CD8-positive, alpha-beta memory T cell (primary cell): Measurements from ENCODE around the gene ACTA2. TPM values are rescaled to one million over a fixed set of nuclear protein-coding genes. Genes with fewer than 3 reads are reported as not detected.

Source experiments
- CTCF ChIA-PET: fragments of 350-600 bp; sonication (Branson Sonifier 250); formaldehyde crosslinking; loops from one replicate; lab custom pipeline; 2021; ENCODE audit warnings: antibody characterized with exemption; lab: Charles Lee
- POLR2A ChIA-PET: fragments of 350-600 bp; sonication (Branson Sonifier 250); formaldehyde crosslinking; loops from one replicate; lab custom pipeline; 2021; ENCODE audit warnings: antibody characterized with exemption; lab: Charles Lee
- DNase-seq, 5 donors: peaks; one replicate each; pipeline versions ENCODE4 v3.0.0 to v3.0.0-alpha.2; 2020 to 2022; ENCODE audit warnings: mixed read lengths in 1 of 5
- H3K27ac ChIP-seq: one replicate; pipeline ENCODE4 v1.7.0; 2013; ENCODE audit warnings: low read depth, mild to moderate bottlenecking, low read length, moderate library complexity
- H3K27me3 ChIP-seq: 2 replicates; pipeline ENCODE4 v1.7.0; 2013; ENCODE audit warnings: low read length, mild to moderate bottlenecking; ENCODE audit not compliant: insufficient read depth, poor library complexity, severe bottlenecking
- H3K36me3 ChIP-seq: 2 replicates; pipeline ENCODE4 v1.7.0; 2013; ENCODE audit warnings: mild to moderate bottlenecking, low read length, moderate library complexity; ENCODE audit not compliant: insufficient read depth
- H3K4me1 ChIP-seq: 2 replicates; pipeline ENCODE4 v1.7.0; 2013; ENCODE audit warnings: mild to moderate bottlenecking, low read length, moderate library complexity; ENCODE audit not compliant: insufficient read depth
- H3K4me3 ChIP-seq: 2 replicates; pipeline ENCODE4 v1.7.0; 2013; ENCODE audit warnings: mild to moderate bottlenecking, low read length
- H3K9me3 ChIP-seq: 2 replicates; pipeline ENCODE4 v1.7.0; 2013; ENCODE audit warnings: mild to moderate bottlenecking, low read length
- H3K27ac Mint-ChIP-seq, 8 donors: one replicate each; pipeline ENCODE4 v1.8.0; 2020 to 2021; ENCODE audit warnings: mixed read lengths in 8 of 8, mild to moderate bottlenecking in 6 of 8, inconsistent platforms in 3 of 8, moderate library complexity in 3 of 8
- H3K27me3 Mint-ChIP-seq, 2 donors: one replicate each; pipeline ENCODE4 v1.8.0; 2020 to 2021; ENCODE audit warnings: mixed read lengths in 2 of 2, mild to moderate bottlenecking in 1 of 2, moderate library complexity in 1 of 2
- H3K36me3 Mint-ChIP-seq, 3 donors: one replicate each; pipeline ENCODE4 v1.8.0; 2020 to 2021; ENCODE audit warnings: mixed read lengths in 3 of 3, inconsistent platforms in 1 of 3, mild to moderate bottlenecking in 1 of 3
- H3K4me1 Mint-ChIP-seq, 3 donors: one replicate each; pipeline ENCODE4 v1.8.0; 2020 to 2021; ENCODE audit warnings: mixed read lengths in 3 of 3, inconsistent platforms in 1 of 3, mild to moderate bottlenecking in 1 of 3
- H3K4me3 Mint-ChIP-seq, 7 donors: one replicate each; pipeline ENCODE4 v1.8.0; 2020 to 2021; ENCODE audit warnings: mixed read lengths in 7 of 7, mild to moderate bottlenecking in 6 of 7, moderate library complexity in 4 of 7, inconsistent platforms in 2 of 7
- H3K9me3 Mint-ChIP-seq, 5 donors: one replicate each; pipeline ENCODE4 v1.8.0; 2020 to 2022; ENCODE audit warnings: mixed read lengths in 5 of 5, mild to moderate bottlenecking in 3 of 5, moderate library complexity in 2 of 5, inconsistent platforms in 1 of 5
- polyA plus RNA-seq: library from polyadenylated mRNA; unstranded; fragments of 300-500 nt; fragmentation: Illumina TruSeq; gene quantifications from one replicate; pipeline ENCODE4 v1.2.3, GENCODE V29; 2021
- total RNA-seq, 2 experiments: library from RNA; stranded (reverse); gene quantifications; one replicate each; pipeline ENCODE4 v1.2.3, GENCODE V29; 2021

ACTA2 gene
- total and polyA plus RNA-seq, 3 experiments from 2014 or later, result 24.4 to 37.1 (median 35.0) TPM

DNA sequence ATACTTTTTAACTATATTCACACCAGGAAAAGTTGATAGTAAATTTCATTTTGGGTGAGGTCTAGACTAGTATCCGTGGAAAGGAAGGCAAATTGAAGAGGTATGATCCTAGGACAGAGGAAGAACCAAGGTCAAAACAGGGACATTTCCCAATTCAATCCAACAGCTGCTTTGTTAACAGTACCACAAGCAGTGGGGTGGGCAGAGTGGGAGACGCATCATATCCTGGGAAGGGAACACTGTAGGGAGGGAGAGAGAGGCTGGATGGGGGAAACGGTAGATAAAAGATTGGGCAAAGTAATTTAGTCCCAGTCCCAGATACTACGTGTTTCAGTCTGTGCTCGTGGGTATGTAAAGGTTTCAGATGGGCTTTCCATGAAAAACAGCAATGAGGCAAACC lies 28.9 kb upstream of the ACTA2 start:
- no peak overlapping the region for H3K27ac ChIP-seq
- H3K4me1 ChIP-seq, result peaks cover under 1% of the 10 kb centered on the region
- Mint-ChIP-seq H3K36me3 (peaks cover 0 to 5% (median 0%) of the 10 kb centered on the region in 3 donors), H3K4me1 (peaks cover 12 to 27% (median 23%) of the 10 kb centered on the region in 3 donors), H3K27ac (peak overlapping the region in 1 of 8 donors; percentile 1), H3K4me3 (no peak overlapping the region), H3K9me3 (peaks cover 1 to 4% (median 2%) of the 10 kb centered on the region in 5 donors), H3K27me3 (no peaks in the 10 kb centered on the region)
- DNase-seq, result no peak
- H3K27me3 ChIP-seq, result no peaks in the 10 kb centered on the region
- POLR2A ChIA-PET, result no interaction called here
- H3K36me3 ChIP-seq, result no peaks in the 10 kb centered on the region
- peaks cover 3% of the 10 kb centered on the region for H3K9me3 ChIP-seq
- no peak overlapping the region for H3K4me3 ChIP-seq
- CTCF ChIA-PET, result no interaction called here

DNA sequence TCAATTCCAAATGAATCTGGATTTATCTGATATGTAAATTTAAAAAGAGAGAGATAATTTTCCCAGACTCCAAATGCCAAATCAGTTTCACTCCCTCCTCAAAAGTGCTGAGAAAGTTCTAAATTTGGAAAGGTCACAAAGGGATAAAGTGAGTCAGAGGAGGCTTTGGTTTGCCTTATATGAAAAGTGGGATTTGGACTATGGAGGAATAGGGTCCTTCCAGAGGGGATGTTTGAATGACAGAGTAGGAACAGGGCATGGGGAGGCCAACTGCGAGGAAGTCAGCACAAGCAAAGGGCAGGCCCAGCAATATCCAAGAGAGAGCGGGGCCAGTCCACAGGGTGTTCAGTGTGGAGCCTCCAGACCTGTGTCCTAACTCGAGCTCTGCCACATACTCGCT lies 28.2 kb upstream of the ACTA2 start:
- no peak overlapping the region for H3K4me3 ChIP-seq
- H3K27ac ChIP-seq, result no peak overlapping the region
- Mint-ChIP-seq H3K4me1 (peaks cover 14 to 30% (median 24%) of the 10 kb centered on the region in 3 donors), H3K9me3 (no peaks in the 10 kb centered on the region), H3K4me3 (no peak overlapping the region), H3K27ac (no peak overlapping the region), H3K36me3 (peaks cover 0 to 4% (median 0%) of the 10 kb centered on the region in 3 donors), H3K27me3 (no peaks in the 10 kb centered on the region)
- no peaks in the 10 kb centered on the region for H3K27me3 ChIP-seq
- DNase-seq, result no peak
- ChIA-PET CTCF (no interaction called here), POLR2A (no interaction called here)
- H3K36me3 ChIP-seq, result no peaks in the 10 kb centered on the region
- H3K4me1 ChIP-seq, result peaks cover 3% of the 10 kb centered on the region
- no peaks in the 10 kb centered on the region for H3K9me3 ChIP-seq

DNA sequence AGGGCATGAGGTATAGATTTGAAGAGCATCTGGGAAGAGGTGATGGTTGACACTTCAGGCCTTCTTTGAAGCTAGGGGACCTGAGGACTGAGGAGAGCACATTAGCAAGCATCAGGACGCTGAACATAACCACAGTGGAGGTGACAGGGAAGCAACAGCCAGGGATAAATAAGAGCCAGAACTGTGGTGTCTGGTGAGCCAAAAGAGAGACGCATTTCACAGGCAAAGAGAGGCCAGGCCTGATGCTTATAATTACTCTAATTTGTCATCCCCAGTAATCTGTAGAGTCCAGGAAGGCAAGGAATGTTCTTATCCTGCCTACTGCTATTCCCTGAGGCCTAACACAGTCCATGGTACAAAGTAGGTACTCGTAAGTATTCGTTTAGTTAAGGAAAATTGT lies 27.7 kb upstream of the ACTA2 start:
- no peak overlapping the region for H3K4me3 ChIP-seq
- DNase-seq, result no peak
- no peaks in the 10 kb centered on the region for H3K9me3 Mint-ChIP-seq
- ChIA-PET CTCF (no interaction called here), POLR2A (no interaction called here)
- peaks cover 19 to 36% (median 30%) of the 10 kb centered on the region in 3 donors for H3K4me1 Mint-ChIP-seq
- no peak overlapping the region for H3K27ac ChIP-seq
- no peaks in the 10 kb centered on the region for H3K36me3 ChIP-seq
- H3K27ac Mint-ChIP-seq, result peak overlapping the region in 1 of 8 donors; percentile 43
- peaks cover 8% of the 10 kb centered on the region for H3K4me1 ChIP-seq
- H3K27me3 Mint-ChIP-seq, result no peaks in the 10 kb centered on the region
- H3K4me3 Mint-ChIP-seq, result no peak overlapping the region
- H3K27me3 ChIP-seq, result no peaks in the 10 kb centered on the region
- H3K9me3 ChIP-seq, result no peaks in the 10 kb centered on the region
- peaks cover 0 to 4% (median 0%) of the 10 kb centered on the region in 3 donors for H3K36me3 Mint-ChIP-seq

DNA sequence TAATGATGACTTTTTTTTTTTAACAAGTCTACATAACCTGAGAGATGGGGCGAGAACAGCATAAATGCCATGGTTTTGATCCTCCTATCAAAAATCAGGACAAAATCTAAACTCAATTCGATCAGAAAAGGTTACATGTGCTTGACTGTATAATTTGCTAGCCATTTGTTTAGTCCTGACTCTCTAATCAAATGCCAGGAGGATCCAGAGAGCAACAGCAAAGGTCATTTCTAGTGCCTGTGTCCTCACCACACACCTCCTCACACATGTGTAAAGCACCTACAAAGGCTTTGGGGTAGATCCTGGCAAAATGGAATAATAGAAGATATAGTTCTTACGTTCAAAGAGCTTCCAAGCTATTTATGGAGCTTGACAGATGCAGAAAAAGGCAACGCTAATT lies 27.0 kb upstream of the ACTA2 start:
- CTCF ChIA-PET, result no interaction called here

DNA sequence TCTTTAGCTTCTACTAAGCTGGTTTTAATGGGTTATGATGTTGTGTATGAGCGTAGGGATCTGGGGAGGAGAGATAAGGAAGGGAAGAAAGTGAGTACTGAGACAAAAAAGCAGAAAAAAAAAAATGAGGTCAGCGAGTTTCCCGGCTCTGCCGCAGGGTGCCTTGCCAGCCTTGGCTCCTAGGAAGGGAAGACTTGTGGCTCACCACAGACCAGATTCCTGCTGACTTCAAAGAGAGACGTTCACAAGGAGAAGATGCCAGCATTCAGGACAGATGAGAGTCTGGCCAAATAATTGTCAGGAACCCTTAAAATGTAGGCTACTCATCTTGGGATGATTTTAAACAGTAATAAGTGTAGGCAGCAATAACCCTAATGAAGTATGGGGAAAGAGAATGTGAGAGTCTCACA lies 26.6 kb upstream of the ACTA2 start:
- H3K27me3 Mint-ChIP-seq, result no peaks in the 10 kb centered on the region
- no peaks in the 10 kb centered on the region for H3K9me3 Mint-ChIP-seq
- H3K4me1 Mint-ChIP-seq, result peaks cover 23 to 40% (median 34%) of the 10 kb centered on the region in 3 donors
- ChIA-PET POLR2A (interaction anchor here (1.4 kb wide), 1 partner anchor 11 kb away, joined by 5 read pairs; the partner anchor contains the start of gene FAS), CTCF (no interaction called here)
- peaks cover 15% of the 10 kb centered on the region for H3K4me1 ChIP-seq
- H3K27me3 ChIP-seq, result no peaks in the 10 kb centered on the region
- peaks cover 0 to 4% (median 2%) of the 10 kb centered on the region in 3 donors for H3K36me3 Mint-ChIP-seq
- no peak for DNase-seq
- H3K4me3 Mint-ChIP-seq, result no peak overlapping the region
- H3K36me3 ChIP-seq, result no peaks in the 10 kb centered on the region
- peak overlapping the region in 1 of 8 donors; percentile 83 for H3K27ac Mint-ChIP-seq
- no peak overlapping the region for H3K27ac ChIP-seq
- no peaks in the 10 kb centered on the region for H3K9me3 ChIP-seq
- H3K4me3 ChIP-seq, result no peak overlapping the region

More for the DNA sequence above, 27.0 kb upstream of the ACTA2 start:
- H3K9me3 ChIP-seq, result no peaks in the 10 kb centered on the region
- no peak overlapping the region for H3K4me3 Mint-ChIP-seq
- H3K36me3 ChIP-seq, result no peaks in the 10 kb centered on the region
- H3K4me1 ChIP-seq, result peaks cover 10% of the 10 kb centered on the region
- H3K9me3 Mint-ChIP-seq, result no peaks in the 10 kb centered on the region
- peaks cover 23 to 41% (median 35%) of the 10 kb centered on the region in 3 donors for H3K4me1 Mint-ChIP-seq
- no peak for DNase-seq
- no peaks in the 10 kb centered on the region for H3K27me3 ChIP-seq
- H3K27ac Mint-ChIP-seq, result no peak overlapping the region
- H3K27me3 Mint-ChIP-seq, result no peaks in the 10 kb centered on the region
- no peak overlapping the region for H3K27ac ChIP-seq
- POLR2A ChIA-PET, result interaction anchor here (1.4 kb wide), 1 partner anchor 10 kb away, joined by 5 read pairs; the partner anchor contains the start of gene FAS
- no peak overlapping the region for H3K4me3 ChIP-seq
- H3K36me3 Mint-ChIP-seq, result peaks cover 0 to 4% (median 2%) of the 10 kb centered on the region in 3 donors

DNA sequence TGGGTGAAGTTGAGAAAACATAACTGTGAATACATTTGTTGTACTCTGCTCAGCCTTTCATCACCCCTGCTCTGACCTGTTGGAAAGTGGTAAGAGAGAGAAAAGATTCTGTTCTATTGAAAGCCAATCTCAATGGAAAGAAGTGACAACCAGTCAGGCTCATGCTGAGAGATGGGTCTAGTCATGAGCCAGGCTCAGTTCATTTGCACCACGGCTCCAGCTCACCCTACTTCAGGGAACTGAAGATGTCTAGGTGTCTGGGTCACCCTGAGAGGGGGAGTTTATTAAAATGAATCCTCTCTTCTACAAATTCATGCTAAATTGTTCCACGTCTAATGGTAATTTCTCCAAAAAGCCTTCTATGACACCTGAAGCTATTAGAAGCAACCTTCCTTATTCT lies 25.9 kb upstream of the ACTA2 start:
- no peaks in the 10 kb centered on the region for H3K27me3 ChIP-seq
- H3K9me3 ChIP-seq, result no peaks in the 10 kb centered on the region
- POLR2A ChIA-PET, result interaction anchor here (1.4 kb wide), 1 partner anchor 12 kb away, joined by 5 read pairs; the partner anchor contains the start of gene FAS
- H3K4me3 ChIP-seq, result no peak overlapping the region
- H3K27ac ChIP-seq, result no peak overlapping the region
- peaks cover 0 to 4% (median 2%) of the 10 kb centered on the region in 3 donors for H3K36me3 Mint-ChIP-seq
- peaks cover 17% of the 10 kb centered on the region for H3K4me1 ChIP-seq
- H3K4me3 Mint-ChIP-seq, result no peak overlapping the region
- H3K27me3 Mint-ChIP-seq, result no peaks in the 10 kb centered on the region
- no peaks in the 10 kb centered on the region for H3K9me3 Mint-ChIP-seq
- no peaks in the 10 kb centered on the region for H3K36me3 ChIP-seq
- H3K27ac Mint-ChIP-seq, result no peak overlapping the region
- no peak for DNase-seq
- peaks cover 20 to 34% (median 29%) of the 10 kb centered on the region in 3 donors for H3K4me1 Mint-ChIP-seq
- CTCF ChIA-PET, result no interaction called here

DNA sequence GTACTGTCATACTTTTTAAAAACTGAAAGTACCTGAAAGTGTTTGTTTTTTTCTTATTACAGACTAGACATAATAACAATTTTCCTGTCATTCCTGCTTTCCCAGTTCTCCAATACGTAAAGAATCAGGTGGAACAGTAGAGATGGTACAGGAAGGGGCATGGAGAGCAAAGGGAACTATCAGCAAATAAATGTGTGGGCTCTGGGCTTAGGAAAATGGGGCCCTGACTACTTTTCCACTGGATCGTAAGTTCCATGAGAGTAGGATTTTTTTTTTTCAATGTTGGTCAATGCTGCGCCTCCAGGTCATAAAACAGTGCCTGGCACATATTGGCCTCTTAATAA lies 22.8 kb upstream of the ACTA2 start:
- ChIA-PET POLR2A (interaction anchor here (0.6 to 1.0 kb wide), 4 partner anchors 13 to 43 kb away, joined by 3 to 4 read pairs (median 3); no protein-coding TSS in a partner anchor), CTCF (interaction anchor here (0.8 to 2.8 kb wide), 4 partner anchors 12 to 33 kb away, joined by 3 to 14 read pairs (median 3); partner anchors contain the start of gene FAS)
- H3K27ac ChIP-seq, result peak overlapping the region; percentile 12
- peaks cover 17% of the 10 kb centered on the region for H3K4me1 ChIP-seq
- peak overlapping the region; percentile 87 to 99 (median 98) for H3K27ac Mint-ChIP-seq
- peak overlapping the region; percentile 51 for H3K4me3 ChIP-seq
- peaks cover 0 to 2% (median 0%) of the 10 kb centered on the region in 3 donors for H3K36me3 Mint-ChIP-seq
- no peaks in the 10 kb centered on the region for H3K36me3 ChIP-seq
- H3K27me3 Mint-ChIP-seq, result peaks cover 0 to 2% of the 10 kb centered on the region in 2 donors
- H3K27me3 ChIP-seq, result no peaks in the 10 kb centered on the region
- H3K4me1 Mint-ChIP-seq, result peaks cover 21 to 29% (median 23%) of the 10 kb centered on the region in 3 donors
- peak overlapping the region; percentile 87 to 99 (median 94) for H3K4me3 Mint-ChIP-seq
- H3K9me3 ChIP-seq, result no peaks in the 10 kb centered on the region
- no peaks in the 10 kb centered on the region for H3K9me3 Mint-ChIP-seq
- no peak for DNase-seq
